ENCODE results near the gene FAM83G.
"Not testable (repeated sequence)": the region's sequence is repeated elsewhere in the genome, so short reads cannot be mapped to it uniquely, and the experiment has no call there.

Gene FAM83G

GRCh38 chr17:18950944-18951905 lies 53.3 kb downstream of the FAM83G start:
- no peak for DNase-seq

GRCh38 chr17:18950346-18950745 lies 54.2 kb downstream of the FAM83G start:
- DNase-seq, result no peak

GRCh38 chr17:18949566-18949965 lies 55.0 kb downstream of the FAM83G start:
- no peak for DNase-seq

DNA sequence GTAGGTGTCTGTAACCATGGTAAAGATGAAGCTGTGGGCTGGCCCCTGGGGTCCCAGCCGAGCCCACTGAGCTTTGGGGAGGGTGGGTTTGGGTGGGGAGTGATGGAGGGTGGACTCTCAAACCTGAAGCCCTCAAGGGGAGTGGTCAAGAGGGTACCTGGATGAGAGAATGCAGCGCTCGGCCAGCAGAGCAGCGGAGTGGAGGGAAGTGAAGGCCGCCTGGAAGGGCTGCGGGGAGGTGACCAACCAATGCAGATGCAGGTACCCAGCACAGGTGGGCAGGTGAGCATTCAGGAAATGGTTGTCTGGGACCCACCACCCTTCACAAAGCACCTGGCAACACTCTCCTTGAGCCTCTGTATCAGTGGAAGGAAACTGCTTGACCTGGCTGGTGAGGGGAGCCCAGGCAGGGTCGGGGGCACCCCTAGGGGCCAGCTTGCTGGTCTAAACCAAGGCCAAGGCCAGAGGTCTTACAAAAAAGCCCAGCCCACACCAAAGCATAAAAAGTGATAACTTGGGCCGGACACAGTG lies 56.0 kb downstream of the FAM83G start:
- no peak for DNase-seq

DNA sequence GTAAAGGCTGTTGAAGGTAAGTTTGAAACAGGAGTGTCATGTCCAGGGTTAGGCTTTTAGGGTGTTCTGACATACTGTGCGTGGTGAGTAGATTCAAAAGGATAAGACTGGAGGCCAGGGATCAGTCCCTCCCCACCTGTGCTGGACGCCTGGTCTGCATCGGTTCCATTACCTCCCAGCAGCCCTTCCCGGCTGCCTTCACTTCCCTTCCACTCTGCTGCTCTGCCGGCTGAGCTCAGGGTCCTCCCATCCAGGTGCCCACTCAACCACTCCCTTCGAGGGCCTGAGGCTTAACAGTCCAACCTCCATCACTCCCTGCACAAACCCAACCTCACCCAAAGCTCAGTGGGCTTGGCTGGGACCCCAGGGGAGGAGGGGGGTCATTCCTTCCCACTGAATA lies 56.7 kb downstream of the FAM83G start:
- DNase-seq, result no peak

- no peak for DNase-seq
Measured at GRCh38 chr17:18946536-18946935, 58.0 kb downstream of the FAM83G start.

DNA sequence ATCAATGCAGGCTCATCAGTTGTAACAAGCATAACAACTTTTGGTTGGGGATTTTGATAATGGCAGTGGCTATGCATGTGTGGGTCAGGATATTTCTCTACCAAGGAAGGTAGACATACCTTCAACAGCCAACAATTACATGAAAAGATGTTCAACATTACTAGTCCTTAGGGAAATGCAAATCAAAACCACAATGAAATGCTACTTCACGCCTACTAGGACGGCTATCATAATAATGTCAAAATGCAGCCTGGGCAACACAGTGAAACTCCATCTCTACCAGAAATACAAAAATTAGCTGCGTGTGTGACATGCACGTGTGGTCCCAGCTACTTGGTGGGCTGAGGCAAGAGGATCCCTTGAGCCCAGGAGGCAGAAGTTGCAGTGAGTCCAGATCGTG lies 59.9 kb downstream of the FAM83G start:
- no peak for DNase-seq

GRCh38 chr17:18938692-18939023 lies 65.9 kb downstream of the FAM83G start:
- DNase-seq, result no peak

DNA sequence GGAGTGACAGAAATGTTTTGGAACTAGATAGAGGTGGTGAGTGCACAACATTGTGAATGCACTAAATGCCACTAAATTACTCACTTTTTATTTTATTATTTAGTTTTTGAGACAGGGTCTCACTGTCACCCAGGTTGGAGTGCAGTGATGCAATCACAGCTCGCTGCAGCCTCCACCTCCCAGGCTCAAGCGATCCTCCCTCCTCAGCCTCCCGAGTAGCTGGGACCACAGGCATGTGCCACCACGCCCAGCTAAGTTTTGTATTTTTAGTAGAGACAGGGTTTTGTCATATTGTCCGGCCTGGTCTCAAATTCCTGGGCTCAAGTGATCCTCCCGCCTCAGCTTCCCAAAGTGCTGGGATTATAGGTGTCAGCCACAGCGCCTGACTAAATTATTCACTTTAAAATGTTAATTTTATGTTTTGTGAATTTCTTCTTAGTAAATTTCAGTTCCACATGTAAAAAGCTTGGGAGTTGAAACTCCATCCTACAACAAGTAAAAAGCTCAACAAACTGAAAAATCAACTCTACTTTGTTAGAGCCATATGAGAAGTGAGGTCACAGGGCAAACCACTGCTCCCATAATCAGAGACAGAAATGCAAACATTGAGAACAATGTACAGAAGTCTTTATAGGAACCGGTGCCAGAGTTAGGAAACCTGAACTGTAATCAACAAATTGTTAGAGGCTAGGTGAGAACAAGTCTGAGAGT lies 66.4 kb downstream of the FAM83G start:
- DNase-seq, result no peak

DNA sequence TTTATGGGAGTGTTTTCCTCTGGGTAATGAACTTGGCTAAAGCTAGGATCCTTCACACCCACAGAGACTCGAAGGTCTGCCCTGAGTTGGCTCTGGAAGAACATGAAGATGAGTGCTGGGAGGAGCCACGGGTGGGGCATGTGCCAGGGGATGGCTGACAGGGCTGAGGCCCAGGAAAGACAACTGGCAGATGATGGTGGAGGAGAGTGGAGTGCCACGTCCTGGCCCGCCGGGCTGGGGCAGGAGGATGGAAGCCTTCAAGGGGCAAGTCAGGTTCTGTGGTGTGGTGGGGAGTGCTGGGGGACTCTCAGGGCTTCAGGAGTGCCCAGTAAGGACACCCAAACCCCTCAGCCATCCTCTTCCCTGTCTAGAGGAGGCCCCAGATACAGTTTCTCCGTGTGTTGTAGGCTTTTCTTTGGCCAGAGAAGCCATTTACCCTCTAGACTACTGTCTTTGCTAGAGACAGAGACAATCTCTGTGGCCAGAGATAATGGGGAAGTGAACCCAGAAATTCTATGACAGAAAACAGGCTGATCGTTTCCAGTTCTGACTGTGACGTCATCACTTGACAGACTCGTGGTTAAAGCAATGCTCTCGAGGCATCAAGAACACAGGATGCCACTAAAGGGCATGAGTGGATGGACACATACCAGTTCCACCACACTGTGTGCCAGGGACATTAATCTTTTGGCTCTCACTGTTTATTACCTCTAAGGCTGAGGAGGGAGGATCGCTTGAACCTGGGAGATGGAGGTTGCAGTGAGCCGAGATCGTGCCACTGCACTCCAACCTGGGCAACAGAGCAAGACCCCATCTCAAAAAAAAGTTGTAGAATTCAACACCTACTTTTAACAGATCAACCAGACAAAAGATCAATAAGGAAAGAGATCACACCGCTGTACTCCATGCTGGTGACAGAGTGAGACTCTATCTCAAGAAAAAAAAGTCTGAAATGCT lies 71.2 kb downstream of the FAM83G start:
- no peak for DNase-seq

DNA sequence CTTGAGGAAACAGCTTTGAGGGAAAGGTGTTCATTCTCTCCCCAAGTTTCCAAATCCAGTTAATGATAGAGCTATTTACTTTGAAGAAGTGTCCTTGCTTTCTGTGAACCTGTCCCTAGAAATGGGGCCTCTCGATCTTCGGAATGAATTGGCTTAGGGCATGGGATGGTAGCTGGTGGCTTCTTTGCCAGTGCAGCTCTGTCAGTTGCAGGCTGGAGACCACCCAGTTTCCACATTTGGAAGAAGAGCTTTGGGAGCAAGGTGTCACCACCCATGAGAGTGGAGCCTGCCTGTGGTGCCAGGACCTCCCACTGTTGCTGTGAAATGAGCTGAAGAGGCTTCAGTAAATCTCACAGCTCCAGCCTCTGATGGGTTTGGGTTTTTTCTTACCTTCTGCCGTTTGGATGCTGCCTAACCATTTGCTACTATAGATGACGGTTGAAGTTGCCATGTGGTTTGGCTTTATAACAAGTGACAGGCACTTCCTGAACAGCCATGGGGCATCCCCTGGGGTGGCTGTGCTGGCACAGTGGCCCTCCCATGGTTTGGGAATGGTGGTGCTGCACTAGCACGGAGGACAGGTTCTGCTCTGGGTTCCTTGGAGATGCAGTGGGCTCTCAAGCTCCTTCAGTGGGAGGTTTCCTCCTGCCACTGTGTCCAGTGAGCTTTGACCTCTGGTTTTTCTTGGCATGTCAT lies 72.1 kb downstream of the FAM83G start:
- DNase-seq, result no peak

- no peak for DNase-seq
Measured at GRCh38 chr17:18928628-18929125, 75.9 kb downstream of the FAM83G start.

DNA sequence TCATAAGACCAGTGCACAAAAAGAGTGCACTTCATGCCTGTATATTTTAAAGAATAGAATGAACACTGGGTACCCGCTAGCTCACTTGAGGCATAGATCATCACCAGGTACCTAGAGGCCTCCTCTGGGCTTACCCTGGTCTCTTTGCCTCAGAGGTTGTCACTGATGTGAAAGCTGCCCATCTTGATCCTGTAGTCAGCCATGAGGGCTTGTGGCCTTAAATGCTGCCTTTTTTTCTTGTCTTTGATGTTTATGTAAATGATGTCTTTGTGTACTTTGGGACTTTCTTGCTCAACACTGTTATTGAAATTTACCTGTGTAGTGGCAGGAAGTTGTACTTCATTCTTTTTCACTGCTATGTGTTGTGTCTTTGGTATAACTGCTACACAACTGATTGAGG lies 79.4 kb downstream of the FAM83G start:
- DNase-seq, result no peak

DNA sequence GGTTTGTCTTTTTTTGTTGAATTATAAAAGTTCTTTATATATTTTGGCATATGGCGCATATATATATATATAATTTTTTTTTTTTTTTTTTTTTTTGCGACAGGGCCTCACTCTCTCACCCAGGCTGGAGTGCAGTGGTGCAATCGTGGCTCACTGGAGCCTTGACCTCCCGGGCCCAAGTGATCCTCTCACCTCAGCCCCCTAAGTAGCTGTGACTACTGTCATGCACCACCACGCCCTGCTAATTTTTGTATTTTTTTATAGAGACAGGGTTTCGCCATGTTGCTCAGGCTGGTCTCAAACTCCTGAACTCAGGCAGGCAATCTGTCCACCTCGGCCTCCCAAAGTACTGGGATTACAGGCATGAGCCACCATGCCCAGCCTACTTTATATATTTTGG lies 82.0 kb downstream of the FAM83G start:
- not testable (repeated sequence) for DNase-seq

DNA sequence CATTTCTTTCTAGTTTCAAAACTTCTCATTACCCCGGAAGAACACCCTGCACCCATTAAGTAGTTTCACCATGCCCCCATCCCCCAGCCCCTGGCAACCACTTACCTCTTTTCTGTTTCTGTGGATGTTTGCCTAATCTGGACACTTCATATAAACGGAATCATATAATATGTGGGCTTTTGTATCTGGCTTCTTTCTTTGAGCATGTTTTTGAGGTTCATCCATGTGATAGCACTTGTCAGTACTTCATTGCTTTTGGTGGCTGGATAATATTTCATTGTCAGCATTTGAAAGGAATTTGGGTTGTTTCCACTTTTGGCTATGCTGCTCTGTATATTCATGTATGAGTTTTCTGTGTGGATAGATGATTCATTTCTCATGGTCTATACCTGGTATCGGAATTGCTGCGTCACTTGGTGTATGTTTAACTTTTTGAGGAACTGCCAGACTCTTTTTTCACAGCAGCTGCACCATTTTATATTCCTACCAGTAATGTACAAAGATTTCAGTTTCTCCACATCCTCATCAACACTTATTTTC lies 82.6 kb downstream of the FAM83G start:
- DNase-seq, result peak; percentile 10

DNA sequence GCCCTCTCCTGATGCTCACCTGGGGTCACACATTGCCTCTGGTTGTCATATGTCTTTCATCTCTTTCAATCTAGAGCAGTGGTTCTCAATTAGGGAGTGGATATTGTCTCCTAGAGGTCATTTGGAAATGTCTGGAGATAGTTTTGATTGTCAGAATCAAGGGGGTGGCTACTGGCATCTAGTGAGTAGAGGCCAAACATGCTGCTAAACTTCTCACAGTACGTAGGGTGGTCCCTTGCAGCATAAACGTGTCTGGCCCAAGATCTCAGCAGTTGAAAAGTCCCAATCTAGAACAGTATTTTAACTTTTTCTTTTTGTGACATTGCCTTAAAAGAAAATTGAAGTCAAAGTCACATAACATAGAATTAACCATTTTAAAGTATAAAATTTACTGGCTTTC lies 83.1 kb downstream of the FAM83G start:
- no peak for DNase-seq

- DNase-seq, result no peak
Measured at GRCh38 chr17:18920911-18921441, 83.6 kb downstream of the FAM83G start.

DNA sequence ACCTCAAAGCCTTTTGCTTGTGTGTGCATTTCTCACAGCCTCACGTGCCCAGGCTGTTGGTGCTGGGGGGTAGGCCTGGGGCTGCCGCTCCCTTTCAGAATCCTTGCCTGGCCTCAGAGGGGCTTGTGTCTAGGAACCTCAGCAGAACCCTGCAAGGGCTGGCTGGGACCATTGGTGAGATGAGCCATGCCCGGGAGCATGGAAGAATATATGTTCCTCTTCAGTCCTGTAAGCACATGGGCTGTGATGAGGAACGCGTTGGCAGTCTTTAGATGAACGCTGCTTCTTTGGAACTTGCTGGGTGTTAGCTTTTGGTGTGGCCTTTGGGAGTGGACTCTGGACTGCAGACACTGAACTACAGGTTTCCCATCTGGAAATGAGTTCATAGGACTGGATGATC lies 84.6 kb downstream of the FAM83G start:
- DNase-seq, result no peak
